GM19240 (cell line): ENCODE data around the gene MYADM.

Source experiments
- DNase-seq: peaks from one replicate; pipeline ENCODE4 v3.0.0; 2011; ENCODE audit warnings: low spot score; ENCODE audit not compliant: insufficient read length

Gene MYADM

GRCh38 chr19:53909471-53910169 is 41.9 kb downstream of the MYADM start:
- DNase-seq: no peak

DNA sequence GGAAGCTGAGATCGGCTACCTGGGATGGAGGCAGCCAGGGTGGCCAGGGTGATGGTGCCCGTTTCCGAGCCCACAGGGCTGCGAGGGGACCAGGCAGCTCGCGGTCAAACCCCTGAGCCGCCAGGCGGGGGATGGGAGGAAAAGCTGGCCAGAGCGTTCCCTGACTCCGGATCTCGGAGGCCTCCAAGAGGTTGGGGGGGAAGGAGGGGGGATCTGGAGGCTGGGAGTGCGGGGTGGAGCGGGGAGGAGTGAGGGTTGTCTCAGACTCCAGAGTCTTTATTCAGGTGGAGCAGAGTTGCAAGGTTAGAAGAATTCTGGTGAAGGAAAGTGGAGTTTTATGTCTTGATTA is 42.5 kb downstream of the MYADM start:
- no peak for DNase-seq

- DNase-seq: no peak
Observed at GRCh38 chr19:53912653-53913052, 45.0 kb downstream of the MYADM start.

GRCh38 chr19:53915000-53915399 is 47.3 kb downstream of the MYADM start:
- no peak for DNase-seq

DNA sequence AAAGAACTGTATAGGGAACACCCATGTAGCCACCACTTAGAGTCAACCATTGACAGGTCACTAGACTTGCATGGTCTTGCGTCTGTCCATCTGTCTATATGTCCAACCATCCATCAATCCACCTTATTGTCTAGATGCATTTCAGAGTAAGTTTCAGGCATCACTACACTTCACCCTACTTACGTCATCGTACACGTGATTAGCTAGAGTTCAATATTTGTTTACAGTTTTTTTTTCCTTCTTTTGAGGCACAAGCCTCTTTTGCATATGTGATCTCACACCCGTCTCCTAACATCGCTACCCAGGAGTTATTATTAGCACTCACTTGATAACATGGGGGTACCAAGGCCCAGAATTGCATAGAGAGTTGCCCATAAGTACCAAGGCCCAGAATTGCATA is 48.3 kb downstream of the MYADM start:
- DNase-seq: no peak

DNA sequence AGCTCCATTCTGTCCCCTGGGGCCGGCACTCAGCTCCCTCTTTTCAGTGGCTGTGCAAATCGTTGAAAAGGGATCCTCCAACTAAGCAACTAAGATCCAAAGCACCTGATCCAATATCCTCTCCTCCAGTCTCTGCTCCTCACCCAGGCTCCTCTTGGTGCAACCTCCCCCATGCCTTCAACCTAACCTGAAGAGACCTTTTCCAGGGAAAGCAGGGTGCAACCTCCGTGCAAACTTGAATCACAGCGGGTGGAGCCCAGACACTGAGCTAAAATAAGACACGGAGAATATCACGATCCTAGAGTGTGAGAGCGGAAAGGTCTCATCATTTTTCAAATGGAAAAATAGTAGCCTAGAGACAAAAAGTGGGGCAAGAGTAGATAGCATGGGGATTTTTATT is 49.7 kb downstream of the MYADM start:
- DNase-seq: no peak
